Psoas muscle (tissue), 8 donors: ENCODE data around the gene CEP20. TPM values are rescaled to one million over a fixed set of nuclear protein-coding genes. Genes with fewer than 3 reads are reported as not detected.

ENCODE experiments used
- ATAC-seq, 4 donors: fragments of 200-7000 bp; cut with Tn5 transposase; one replicate each; pipeline ENCODE4 v1.9.1; 2020; ENCODE audit warnings: moderate library complexity in 3 of 4, mild to moderate bottlenecking in 2 of 4
- DNase-seq, 2 donors: peaks; one replicate each; pipeline ENCODE4 v3.0.0-alpha.2; 2020
- H3K27ac ChIP-seq: fragments of 200-600 bp; one replicate; pipeline ENCODE4 v1.8.0; 2022
- H3K27me3 ChIP-seq, 3 donors: fragments of 200-600 bp in 1 of 3; one replicate each; pipeline versions ENCODE4 v1.6.1 to v1.8.0; 2013 to 2022; ENCODE audit warnings: low read length in 2 of 3, mild to moderate bottlenecking in 2 of 3, moderate library complexity in 1 of 3; ENCODE audit not compliant: insufficient read depth in 3 of 3
- H3K36me3 ChIP-seq, 2 donors: fragments of 200-600 bp in 1 of 2; one replicate each; pipeline versions ENCODE4 v1.6.1 to v1.8.0; 2013 to 2022; ENCODE audit warnings: low read depth in 1 of 2, mild to moderate bottlenecking in 1 of 2, moderate library complexity in 1 of 2; ENCODE audit not compliant: insufficient read depth in 1 of 2
- H3K4me1 ChIP-seq: fragments of 200-600 bp; one replicate; pipeline ENCODE4 v1.8.0; 2022
- H3K4me3 ChIP-seq: fragments of 200-600 bp; one replicate; pipeline ENCODE4 v1.8.0; 2022; ENCODE audit warnings: mild to moderate bottlenecking
- H3K9me3 ChIP-seq: fragments of 200-600 bp; one replicate; pipeline ENCODE4 v1.8.0; 2022
- CTCF ChIP-seq: fragments of 200-600 bp; IDR thresholded peaks from one replicate; pipeline ENCODE4 v1.8.0; 2022; ENCODE audit warnings: antibody characterized with exemption
- WGBS, 3 donors: extraction: QIAGEN DNeasy Blood & Tissue Kit; methylation state at CpG; one replicate each; pipeline versions ENCODE4 v1.1.6 to v1.1.7; 2013; 5-methylcytosine and 5-hydroxymethylcytosine counted together
- intact Hi-C, 2 donors: fragments of 100-400 bp; cut with DNase I; formaldehyde crosslinking; loops; one replicate each; pipeline versions ENCODE4 v1.11.0 to v1.14.2; 2022
- polyA plus RNA-seq, 3 donors: library from polyadenylated mRNA; stranded (reverse); fragments of 200-250 nt; gene quantifications; one replicate each; pipeline ENCODE4 v1.2.3, GENCODE V29; 2013
- total RNA-seq, 4 donors: library from RNA; stranded (reverse); fragmentation: NEBNext Ultra II Directional in 2 of 4; extraction: Animal tissue kit (Norgen Biotek cat#: 25700) in 2 of 4; gene quantifications; one replicate each; pipeline versions ENCODE4 v1.2.1 to v1.2.4, GENCODE V29; 2021 to 2023
- donor health status: healthy with polysubstance abuse.
- donor health status: DM: no; HTN: no; CAD: no; lungs with moderate emphysema.
- donor health status: Bipolar disorder and iron deficiency.
- donor health status: healthy.
- donor health status: DM: yes; HTN: yes; CAD: no.
- donor health status: DM: no; HTN: no; CAD: no.
- donor health status: DM: no; HTN: no; CAD: no.
- donor health status: DM: yes; HTN: yes; CAD: no.

Gene CEP20
- total and polyA plus RNA-seq, 7 donors: 33.0 to 98.9 (median 49.6) TPM

GRCh38 chr16:15873737-15874136 is 14.7 kb downstream of the CEP20 start:
- H3K4me1 ChIP-seq: peaks cover 15% of the 10 kb centered on the region
- DNase-seq (no peak), ATAC-seq (no peak)
- peak overlapping the region; percentile 58 for H3K27ac ChIP-seq
- H3K36me3 ChIP-seq: peaks cover 3 to 64% of the 10 kb centered on the region in 2 donors
- H3K9me3 ChIP-seq: no peaks in the 10 kb centered on the region
- no peak overlapping the region for H3K4me3 ChIP-seq
- no peaks in the 10 kb centered on the region for H3K27me3 ChIP-seq
- no peak for TF ChIP-seq CTCF
- WGBS, 3 donors: 92 to 95% (median 92%) methylated on average over 1 of the region's 1 CpG
- intact Hi-C loops: no loop called here

- peaks cover 12% of the 10 kb centered on the region for H3K4me1 ChIP-seq
- H3K27ac ChIP-seq: no peak overlapping the region
- ATAC-seq: no peak
- no peak overlapping the region for H3K4me3 ChIP-seq
- no peak for TF ChIP-seq CTCF
- peaks cover 3 to 65% of the 10 kb centered on the region in 2 donors for H3K36me3 ChIP-seq
- WGBS, 3 donors: 91 to 95% (median 93%) methylated on average over 2 of the region's 2 CpGs
- no peaks in the 10 kb centered on the region for H3K9me3 ChIP-seq
- H3K27me3 ChIP-seq: no peaks in the 10 kb centered on the region
- intact Hi-C loops: no loop called here
- DNase-seq: no peak
Observed at GRCh38 chr16:15873301-15873700, 15.1 kb downstream of the CEP20 start.

GRCh38 chr16:15870011-15870410 is 18.4 kb downstream of the CEP20 start:
- H3K9me3 ChIP-seq: no peaks in the 10 kb centered on the region
- H3K4me3 ChIP-seq: no peak overlapping the region
- 89 to 92% (median 89%) methylated on average over 5 of the region's 5 CpGs for WGBS, 3 donors
- H3K4me1 ChIP-seq: peaks cover 8% of the 10 kb centered on the region
- H3K27ac ChIP-seq: no peak overlapping the region
- no peaks in the 10 kb centered on the region for H3K27me3 ChIP-seq
- no peak for TF ChIP-seq CTCF
- no peak for ATAC-seq
- intact Hi-C loops: no loop called here
- peaks cover 3 to 84% of the 10 kb centered on the region in 2 donors for H3K36me3 ChIP-seq
- no peak for DNase-seq

- 66 to 86% (median 72%) methylated on average over 5 of the region's 5 CpGs for WGBS, 3 donors
- peaks cover 3 to 66% of the 10 kb centered on the region in 2 donors for H3K36me3 ChIP-seq
- DNase-seq (no peak), ATAC-seq (no peak)
- no peaks in the 10 kb centered on the region for H3K27me3 ChIP-seq
- intact Hi-C loops: no loop called here
- H3K9me3 ChIP-seq: no peaks in the 10 kb centered on the region
- no peak overlapping the region for H3K4me3 ChIP-seq
- H3K27ac ChIP-seq: no peak overlapping the region
- TF ChIP-seq CTCF: no peak
- no peaks in the 10 kb centered on the region for H3K4me1 ChIP-seq
Observed at GRCh38 chr16:15866451-15866850, 22.0 kb downstream of the CEP20 start.

- TF ChIP-seq CTCF: no peak
- H3K36me3 ChIP-seq: peaks cover 3 to 59% of the 10 kb centered on the region in 2 donors
- ATAC-seq: no peak
- no peaks in the 10 kb centered on the region for H3K4me1 ChIP-seq
- intact Hi-C loops: no loop called here
- H3K9me3 ChIP-seq: no peaks in the 10 kb centered on the region
- H3K27me3 ChIP-seq: no peaks in the 10 kb centered on the region
- H3K4me3 ChIP-seq: no peak overlapping the region
- no peak overlapping the region for H3K27ac ChIP-seq
- whole genome bisulfite sequencing, 3 donors: 52 to 57% (median 54%) methylated on average over 7 of the region's 7 CpGs
- no peak for DNase-seq
Observed at GRCh38 chr16:15865742-15866141, 22.7 kb downstream of the CEP20 start.
